ENCODE data around the gene FASTK.

GRCh38 chr7:151063212-151063561 is 17.4 kb downstream of the FASTK start:
- TF ChIP-seq, protein P1, sequence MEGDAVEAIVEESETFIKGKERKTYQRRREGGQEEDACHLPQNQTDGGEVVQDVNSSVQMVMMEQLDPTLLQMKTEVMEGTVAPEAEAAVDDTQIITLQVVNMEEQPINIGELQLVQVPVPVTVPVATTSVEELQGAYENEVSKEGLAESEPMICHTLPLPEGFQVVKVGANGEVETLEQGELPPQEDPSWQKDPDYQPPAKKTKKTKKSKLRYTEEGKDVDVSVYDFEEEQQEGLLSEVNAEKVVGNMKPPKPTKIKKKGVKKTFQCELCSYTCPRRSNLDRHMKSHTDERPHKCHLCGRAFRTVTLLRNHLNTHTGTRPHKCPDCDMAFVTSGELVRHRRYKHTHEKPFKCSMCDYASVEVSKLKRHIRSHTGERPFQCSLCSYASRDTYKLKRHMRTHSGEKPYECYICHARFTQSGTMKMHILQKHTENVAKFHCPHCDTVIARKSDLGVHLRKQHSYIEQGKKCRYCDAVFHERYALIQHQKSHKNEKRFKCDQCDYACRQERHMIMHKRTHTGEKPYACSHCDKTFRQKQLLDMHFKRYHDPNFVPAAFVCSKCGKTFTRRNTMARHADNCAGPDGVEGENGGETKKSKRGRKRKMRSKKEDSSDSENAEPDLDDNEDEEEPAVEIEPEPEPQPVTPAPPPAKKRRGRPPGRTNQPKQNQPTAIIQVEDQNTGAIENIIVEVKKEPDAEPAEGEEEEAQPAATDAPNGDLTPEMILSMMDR (IDR thresholded peaks at IDR 0.05) = no peak
- no peak for TF ChIP-seq POLR2A (IDR thresholded peaks at IDR 0.05)

Data from testis (tissue), 2 donors.